ENCODE data around the gene GSPT1.
"Not testable (repeated sequence)": the region's sequence is repeated elsewhere in the genome, so short reads cannot be mapped to it uniquely, and the experiment has no call there.

The GSPT1 gene

GRCh38 chr16:11851294-11852091 lies 64.3 kb downstream of the GSPT1 start, which contains the start of gene RSL1D1:
Gene RSL1D1, minus strand, starts transcription at chr16:11851542. Its CDS starts 30 bp downstream, at chr16:11851512.
- DNase-seq = peak; percentile 65 to 73

GRCh38 chr16:11848842-11849241 lies 66.9 kb downstream of the GSPT1 start:
- no peak for DNase-seq

- DNase-seq = no peak
Observed at GRCh38 chr16:11844499-11844898, 71.3 kb downstream of the GSPT1 start.

GRCh38 chr16:11843861-11844260 lies 71.9 kb downstream of the GSPT1 start:
- DNase-seq = no peak

- DNase-seq = no peak
Observed at GRCh38 chr16:11843206-11843605, 72.5 kb downstream of the GSPT1 start.

GRCh38 chr16:11841026-11841425 lies 74.7 kb downstream of the GSPT1 start:
- no peak for DNase-seq

GRCh38 chr16:11836650-11837244 lies 79.0 kb downstream of the GSPT1 start:
- DNase-seq = no peak

- DNase-seq = no peak
Observed at GRCh38 chr16:11835891-11836649, 79.7 kb downstream of the GSPT1 start.

GRCh38 chr16:11835309-11835708 lies 80.4 kb downstream of the GSPT1 start:
- no peak for DNase-seq

GRCh38 chr16:11833951-11834695 lies 81.6 kb downstream of the GSPT1 start:
- peak; percentile 3 to 21 for DNase-seq

- no peak for DNase-seq
Observed at GRCh38 chr16:11828696-11829095, 87.1 kb downstream of the GSPT1 start.

GRCh38 chr16:11825520-11826165 lies 90.1 kb downstream of the GSPT1 start:
- DNase-seq = not testable (repeated sequence)

GRCh38 chr16:11824362-11824761 lies 91.4 kb downstream of the GSPT1 start:
- peak in 1 of 2 experiments; percentile 0 for DNase-seq

- DNase-seq = not testable (repeated sequence)
Observed at GRCh38 chr16:11823645-11824044, 92.1 kb downstream of the GSPT1 start.

GRCh38 chr16:11819798-11820197 lies 96.0 kb downstream of the GSPT1 start:
- DNase-seq = peak; percentile 84

- DNase-seq = not testable (repeated sequence)
Observed at GRCh38 chr16:11818970-11819369, 96.8 kb downstream of the GSPT1 start.

Measured in Kasumi-1 (cell line).